MG63 (cell line): ENCODE results near the gene ZBTB4. TPM values are rescaled to one million over a fixed set of nuclear protein-coding genes. Genes with fewer than 3 reads are reported as not detected.

Experiments
- DNase-seq: peaks from one replicate; pipeline ENCODE4 v3.0.0-alpha.2; 2020
- H3K27me3 ChIP-seq: fragments of 250-450 bp; sonication (Bioruptor Pico); 2 replicates; pipeline ENCODE4 v1.5.1; 2020; ENCODE audit warnings: mild to moderate bottlenecking, moderate library complexity
- H3K36me3 ChIP-seq: fragments of 250-450 bp; sonication (Bioruptor Pico); 2 replicates; pipeline ENCODE4 v1.5.1; 2020; ENCODE audit warnings: mild to moderate bottlenecking, moderate library complexity
- H3K4me3 ChIP-seq: fragments of 250-450 bp; sonication (Bioruptor Pico); 2 replicates; pipeline ENCODE4 v1.5.1; 2020; ENCODE audit warnings: mild to moderate bottlenecking, moderate library complexity
- H3K9me3 ChIP-seq: fragments of 250-450 bp; sonication (Bioruptor Pico); 2 replicates; pipeline ENCODE4 v1.5.1; 2020; ENCODE audit warnings: mild to moderate bottlenecking, moderate library complexity
- total RNA-seq: library from RNA; depleted of rRNA; stranded (reverse); fragments of >200 nt; shearing (Covaris generic); gene quantifications from 2 replicates; pipeline ENCODE4 v1.2.3, GENCODE V29; 2014; ENCODE audit warnings: low replicate concordance; rRNA removed

Gene ZBTB4
- total RNA-seq, 1 experiment from 2014 or later, result 6.0 TPM

- Histone ChIP-seq H3K9me3 (no peaks in the 10 kb centered on the region), H3K27me3 (no peaks in the 10 kb centered on the region), H3K36me3 (no peaks in the 10 kb centered on the region)
Observed at GRCh38 chr17:7421186-7421585, 58.2 kb downstream of the ZBTB4 start.

GRCh38 chr17:7419819-7420610 is 59.4 kb downstream of the ZBTB4 start, which contains the start of gene SPEM1:
Gene SPEM1, plus strand, starts transcription at chr17:7420324. Its CDS starts 61 bp downstream, at chr17:7420385.
- Histone ChIP-seq H3K36me3 (no peaks in the 10 kb centered on the region), H3K27me3 (no peaks in the 10 kb centered on the region), H3K9me3 (no peaks in the 10 kb centered on the region), H3K4me3 (no peak within 1 kb of the TSS)
- no peak for DNase-seq

More at GRCh38 chr17:7421186-7421585, 58.2 kb downstream of the ZBTB4 start:
- no peak overlapping the region for H3K4me3 ChIP-seq
- DNase-seq, result no peak

DNA sequence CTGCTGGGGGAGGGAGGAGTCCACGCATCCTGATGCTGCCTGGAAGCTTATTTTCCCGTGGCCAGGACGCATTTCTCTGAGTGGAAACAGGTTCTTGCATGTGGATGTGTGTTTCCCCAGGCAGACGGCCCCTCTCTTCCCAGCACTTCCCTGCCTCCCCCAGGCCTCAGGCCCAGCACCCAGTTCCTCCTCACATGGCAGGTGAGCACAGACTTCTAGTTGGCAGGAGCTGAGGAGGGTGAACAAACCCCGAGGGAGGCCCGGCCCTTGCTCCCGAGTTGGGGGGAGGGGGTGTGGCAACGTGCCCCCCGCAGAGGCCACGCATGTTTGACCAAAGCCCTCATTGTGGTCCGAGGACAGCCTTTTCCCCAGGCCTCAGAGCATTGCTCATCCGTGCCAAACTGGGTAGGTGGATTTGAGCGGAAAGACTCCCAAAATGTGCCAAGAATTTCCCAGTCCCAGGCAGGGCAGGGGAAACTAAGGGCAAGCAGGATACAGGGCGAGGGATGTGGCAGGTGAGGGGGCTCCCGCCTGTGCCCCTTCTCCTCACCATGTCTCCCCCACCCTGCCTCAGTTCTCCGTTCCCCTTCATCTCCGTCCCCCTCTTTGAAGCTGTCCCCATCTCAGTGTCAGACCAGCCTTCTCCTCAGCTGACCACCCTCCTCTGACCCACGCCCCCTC is 60.8 kb downstream of the ZBTB4 start:
- DNase-seq, result no peak
- H3K27me3 ChIP-seq, result no peaks in the 10 kb centered on the region
- H3K9me3 ChIP-seq, result no peaks in the 10 kb centered on the region
- H3K4me3 ChIP-seq, result no peak overlapping the region
- H3K36me3 ChIP-seq, result no peaks in the 10 kb centered on the region

DNA sequence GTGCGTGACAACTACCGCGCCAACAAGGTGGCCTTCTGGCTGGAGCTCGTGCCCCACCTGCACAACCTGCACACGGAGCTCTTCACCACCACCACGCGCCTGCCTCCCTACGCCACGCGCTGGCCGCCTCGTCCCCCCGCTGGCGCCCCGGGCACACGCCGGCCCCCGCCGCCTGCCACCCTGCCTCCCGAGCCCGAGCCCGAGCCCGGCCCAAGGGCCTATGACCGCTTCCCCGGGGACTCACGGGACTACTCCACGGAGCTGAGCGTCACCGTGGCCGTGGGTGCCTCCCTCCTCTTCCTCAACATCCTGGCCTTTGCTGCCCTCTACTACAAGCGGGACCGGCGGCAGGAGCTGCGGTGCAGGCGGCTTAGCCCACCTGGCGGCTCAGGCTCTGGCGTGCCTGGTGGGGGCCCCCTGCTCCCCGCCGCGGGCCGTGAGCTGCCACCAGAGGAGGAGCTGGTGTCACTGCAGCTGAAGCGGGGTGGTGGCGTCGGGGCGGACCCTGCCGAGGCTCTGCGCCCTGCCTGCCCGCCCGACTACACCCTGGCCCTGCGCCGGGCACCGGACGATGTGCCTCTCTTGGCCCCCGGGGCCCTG is 62.3 kb downstream of the ZBTB4 start:
- Histone ChIP-seq H3K27me3 (no peaks in the 10 kb centered on the region), H3K36me3 (no peaks in the 10 kb centered on the region)
- DNase-seq, result no peak

DNA sequence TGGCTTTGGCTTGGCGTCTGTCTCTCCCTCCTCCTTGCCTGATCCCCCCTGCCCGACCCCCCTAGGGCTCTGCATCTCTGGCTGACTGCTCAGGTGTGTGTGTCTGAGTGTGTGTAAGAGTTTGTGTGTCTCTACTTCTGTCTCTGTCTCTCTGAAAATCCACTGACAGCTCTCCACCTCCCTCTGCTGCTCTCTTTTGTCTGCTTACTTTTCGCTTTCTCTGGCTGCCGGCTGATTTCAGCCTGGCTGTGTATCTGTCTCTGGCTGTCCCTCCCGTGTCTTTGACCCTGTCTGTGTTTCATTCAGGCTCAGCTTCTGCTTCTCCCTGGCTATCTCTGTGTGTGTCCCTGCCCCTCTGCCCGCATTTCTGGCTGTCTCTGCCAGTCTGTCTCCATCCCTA is 63.1 kb downstream of the ZBTB4 start:
- no peaks in the 10 kb centered on the region for H3K9me3 ChIP-seq
- H3K27me3 ChIP-seq, result no peaks in the 10 kb centered on the region
- H3K4me3 ChIP-seq, result no peak overlapping the region
- H3K36me3 ChIP-seq, result no peaks in the 10 kb centered on the region
- no peak for DNase-seq

More for the DNA sequence above, 62.3 kb downstream of the ZBTB4 start:
- H3K4me3 ChIP-seq, result no peak overlapping the region
- H3K9me3 ChIP-seq, result no peaks in the 10 kb centered on the region

DNA sequence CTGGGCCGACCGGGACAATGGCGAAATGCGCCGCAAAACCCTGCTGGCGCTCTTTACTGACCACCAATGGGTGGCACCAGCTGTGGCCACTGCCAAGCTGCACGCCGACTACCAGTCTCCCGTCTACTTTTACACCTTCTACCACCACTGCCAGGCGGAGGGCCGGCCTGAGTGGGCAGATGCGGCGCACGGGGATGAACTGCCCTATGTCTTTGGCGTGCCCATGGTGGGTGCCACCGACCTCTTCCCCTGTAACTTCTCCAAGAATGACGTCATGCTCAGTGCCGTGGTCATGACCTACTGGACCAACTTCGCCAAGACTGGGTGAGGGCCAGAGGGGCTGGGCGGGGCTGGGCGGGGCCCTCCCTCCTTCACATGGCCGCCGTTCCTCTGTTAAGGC is 63.6 kb downstream of the ZBTB4 start:
- H3K9me3 ChIP-seq, result no peaks in the 10 kb centered on the region
- DNase-seq, result no peak
- H3K4me3 ChIP-seq, result no peak overlapping the region
- H3K36me3 ChIP-seq, result no peaks in the 10 kb centered on the region
- no peaks in the 10 kb centered on the region for H3K27me3 ChIP-seq

GRCh38 chr17:7414837-7415236 is 64.6 kb downstream of the ZBTB4 start:
- Histone ChIP-seq H3K4me3 (no peak overlapping the region), H3K27me3 (no peaks in the 10 kb centered on the region), H3K36me3 (no peaks in the 10 kb centered on the region), H3K9me3 (no peaks in the 10 kb centered on the region)
- no peak for DNase-seq

DNA sequence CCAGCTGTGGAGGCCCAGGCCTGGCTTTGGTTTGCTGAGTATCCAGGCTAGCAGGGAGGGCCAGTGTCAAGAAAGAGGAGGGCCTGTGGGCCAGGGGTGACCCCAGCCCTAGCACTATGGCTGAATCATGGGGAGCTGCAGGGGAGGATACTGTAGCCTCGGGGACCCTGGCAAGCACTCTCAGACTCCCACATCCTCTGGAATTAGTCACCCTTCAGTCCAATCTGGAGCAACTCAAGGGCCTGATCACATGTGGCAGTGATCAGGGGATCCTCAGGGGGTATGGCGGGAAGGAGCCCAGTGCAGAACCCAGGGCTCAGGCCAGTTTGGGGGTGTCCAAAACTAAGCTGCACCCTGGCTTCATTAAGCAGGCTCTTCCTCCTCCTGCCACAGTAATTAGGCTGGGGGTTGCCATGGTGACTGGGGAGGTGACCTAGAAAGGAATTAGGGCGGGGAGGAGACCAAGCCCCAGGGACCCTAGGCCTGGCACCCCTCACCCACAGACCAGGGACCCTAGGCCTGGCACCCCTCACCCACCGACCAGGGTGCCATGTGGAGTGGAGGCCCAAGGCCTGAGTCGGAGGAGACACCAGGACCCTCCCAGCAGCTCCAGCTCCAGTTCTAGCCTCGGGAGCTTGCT is 66.0 kb downstream of the ZBTB4 start:
- no peak overlapping the region for H3K4me3 ChIP-seq
- H3K27me3 ChIP-seq, result no peaks in the 10 kb centered on the region
- DNase-seq, result peak; percentile 27
- H3K36me3 ChIP-seq, result no peaks in the 10 kb centered on the region; the same call in 1 of the 2 replicates
- no peaks in the 10 kb centered on the region for H3K9me3 ChIP-seq

DNA sequence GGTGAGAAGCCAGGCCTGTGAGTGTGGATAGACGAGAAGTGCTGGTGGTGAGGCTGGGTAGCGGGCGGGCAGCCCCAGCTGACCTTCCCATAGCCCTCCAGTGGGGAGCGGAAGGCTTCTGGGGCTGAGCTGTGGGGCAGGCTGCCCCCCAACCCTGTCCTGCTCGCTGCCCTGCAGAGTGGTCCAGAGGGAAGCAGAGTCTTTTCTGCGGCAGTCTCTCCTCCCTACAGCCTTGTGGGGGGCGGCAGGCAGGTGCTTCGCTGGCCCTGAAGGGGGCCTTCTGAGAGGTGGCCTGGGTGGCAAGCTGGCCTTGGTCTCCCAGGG is 68.0 kb downstream of the ZBTB4 start:
- no peaks in the 10 kb centered on the region for H3K9me3 ChIP-seq
- no peak for DNase-seq
- H3K36me3 ChIP-seq, result no peaks in the 10 kb centered on the region; the same call in 1 of the 2 replicates
- H3K4me3 ChIP-seq, result no peak overlapping the region
- H3K27me3 ChIP-seq, result no peaks in the 10 kb centered on the region

DNA sequence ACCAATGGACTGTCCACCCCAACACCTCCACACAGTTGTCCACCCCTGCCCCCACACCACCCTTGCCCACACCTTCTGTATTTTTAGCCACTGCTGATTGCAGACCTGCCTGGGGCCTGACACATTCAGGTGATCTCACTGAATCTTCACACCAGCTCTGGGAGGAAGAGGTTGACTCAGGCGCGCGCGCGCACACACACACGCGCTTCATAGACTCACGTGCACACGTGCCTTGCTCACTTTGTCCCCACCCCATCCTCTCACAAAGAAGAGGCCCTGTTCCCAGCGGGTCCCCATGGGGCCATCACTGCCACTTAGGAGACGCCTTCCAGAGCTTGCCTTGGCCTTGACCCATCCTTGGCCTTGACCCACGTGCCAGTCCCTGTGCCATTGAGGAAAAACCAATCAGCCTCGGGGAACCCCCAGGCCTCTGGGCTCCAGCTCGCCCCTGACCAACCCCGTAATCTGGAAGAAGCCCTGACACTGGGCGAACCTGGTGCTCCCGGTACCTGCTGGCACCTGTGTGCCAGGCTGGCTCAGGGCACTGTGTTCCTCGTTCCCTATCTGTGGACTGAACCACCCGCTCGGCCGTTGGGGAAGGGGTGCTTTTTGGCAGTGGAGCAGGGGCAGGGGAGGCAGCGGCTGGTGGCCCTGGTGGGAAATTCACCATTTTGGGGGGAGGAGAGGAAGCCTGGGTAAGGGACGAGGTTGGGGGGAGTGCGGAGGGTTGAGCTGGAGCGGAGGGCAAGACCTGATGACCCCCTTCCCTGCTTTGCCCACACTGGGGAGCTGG is 68.6 kb downstream of the ZBTB4 start:
- Histone ChIP-seq H3K36me3 (no peaks in the 10 kb centered on the region; the same call in 1 of the 2 replicates), H3K27me3 (no peaks in the 10 kb centered on the region), H3K4me3 (no peak overlapping the region), H3K9me3 (no peaks in the 10 kb centered on the region)
- no peak for DNase-seq

- no peaks in the 10 kb centered on the region; the same call in 1 of the 2 replicates for H3K36me3 ChIP-seq
- H3K27me3 ChIP-seq, result no peaks in the 10 kb centered on the region
- H3K9me3 ChIP-seq, result no peaks in the 10 kb centered on the region
- H3K4me3 ChIP-seq, result no peak overlapping the region
- DNase-seq, result no peak
Observed at GRCh38 chr17:7409716-7410115, 69.7 kb downstream of the ZBTB4 start.

Other genes starting within 250 kb of the ZBTB4 start
- 11.5 and 26.2 TPM in 2 replicates for gene DVL2, start 245.1 kb downstream of the ZBTB4 start, total RNA-seq
- gene PHF23, start 240.2 kb downstream of the ZBTB4 start, total RNA-seq, result 34.4 and 62.7 TPM in 2 replicates
- 36.7 and 148 TPM in 2 replicates for gene GABARAP, start 237.2 kb downstream of the ZBTB4 start, total RNA-seq
- 7.8 and 24.7 TPM in 2 replicates for gene CTDNEP1, start 227.9 kb downstream of the ZBTB4 start, total RNA-seq
- 24.1 and 36.4 TPM in 2 replicates for gene ELP5, start 227.4 kb downstream of the ZBTB4 start, total RNA-seq
- not detected in 2 replicates for gene CLDN7, start 217.2 kb downstream of the ZBTB4 start, total RNA-seq
- not detected in 2 replicates for gene SLC2A4, start 197.9 kb downstream of the ZBTB4 start, total RNA-seq
- 6.2 and 6.5 TPM in 2 replicates for gene YBX2, start 185.0 kb downstream of the ZBTB4 start, total RNA-seq
- 1,208 and 1,396 TPM in 2 replicates for gene EIF5A, start 172.0 kb downstream of the ZBTB4 start, total RNA-seq
- gene GPS2, start 164.3 kb downstream of the ZBTB4 start, total RNA-seq, result 37.3 and 55.3 TPM in 2 replicates
- gene NEURL4, start 150.3 kb downstream of the ZBTB4 start, total RNA-seq, result 8.5 and 11.7 TPM in 2 replicates
- gene ACAP1, start 143.1 kb downstream of the ZBTB4 start, total RNA-seq, result 0.20 TPM in 1 of 2 replicates, not detected in the other
- gene KCTD11, start 127.5 kb downstream of the ZBTB4 start, total RNA-seq, result 5.0 and 6.5 TPM in 2 replicates
- gene TMEM95, start 124.5 kb downstream of the ZBTB4 start, total RNA-seq, result not detected in 2 replicates
- gene TNK1, start 98.5 kb downstream of the ZBTB4 start, total RNA-seq, result not detected in 2 replicates
- 2.8 and 7.3 TPM in 2 replicates for gene PLSCR3, start 85.1 kb downstream of the ZBTB4 start, total RNA-seq
- 3.6 and 52.0 TPM in 2 replicates for gene TMEM256, start 75.5 kb downstream of the ZBTB4 start, total RNA-seq
- 0.54 and 1.0 TPM in 2 replicates for gene NLGN2, start 71.8 kb downstream of the ZBTB4 start, total RNA-seq
- gene SPEM1, start 59.3 kb downstream of the ZBTB4 start, total RNA-seq, result not detected in 2 replicates
- not detected in 2 replicates for gene SPEM2, start 54.0 kb downstream of the ZBTB4 start, total RNA-seq
- not detected in 2 replicates for gene SPEM3, start 50.8 kb downstream of the ZBTB4 start, total RNA-seq
- 0.33 and 0.76 TPM in 2 replicates for gene TMEM102, start 44.2 kb downstream of the ZBTB4 start, total RNA-seq
- not detected in 2 replicates for gene FGF11, start 40.1 kb downstream of the ZBTB4 start, total RNA-seq
- 0.20 and 6.2 TPM in 2 replicates for gene CHRNB1, start 34.6 kb downstream of the ZBTB4 start, total RNA-seq
- gene SLC35G6, start 1.8 kb upstream of the ZBTB4 start, total RNA-seq, result not detected in 2 replicates
- gene POLR2A, start 4.7 kb upstream of the ZBTB4 start, total RNA-seq, result 11.5 and 16.2 TPM in 2 replicates
- gene TNFSF12, start 69.4 kb upstream of the ZBTB4 start, total RNA-seq, result 0.33 TPM in 1 of 2 replicates, not detected in the other
- 1.7 TPM in 1 of 2 replicates, not detected in the other for gene TNFSF13, start 79.1 kb upstream of the ZBTB4 start, total RNA-seq
- gene SENP3, start 82.3 kb upstream of the ZBTB4 start, total RNA-seq, result 85.6 and 106 TPM in 2 replicates
- 12.6 and 17.3 TPM in 2 replicates for gene CD68, start 100.0 kb upstream of the ZBTB4 start, total RNA-seq
- gene MPDU1, start 104.2 kb upstream of the ZBTB4 start, total RNA-seq, result 96.0 and 121 TPM in 2 replicates
- gene SOX15, start 110.5 kb upstream of the ZBTB4 start, total RNA-seq, result 0.23 TPM in 1 of 2 replicates, not detected in the other
- gene FXR2, start 135.3 kb upstream of the ZBTB4 start, total RNA-seq, result 26.8 and 49.5 TPM in 2 replicates
- 16.0 and 20.1 TPM in 2 replicates for gene SAT2, start 148.2 kb upstream of the ZBTB4 start, total RNA-seq
- gene SHBG, start 150.5 kb upstream of the ZBTB4 start, total RNA-seq, result not detected in 2 replicates
- gene ATP1B2, start 171.3 kb upstream of the ZBTB4 start, total RNA-seq, result not detected in 2 replicates
- 2.8 and 12.2 TPM in 2 replicates for gene TP53, start 207.9 kb upstream of the ZBTB4 start, total RNA-seq
- gene WRAP53, start 208.8 kb upstream of the ZBTB4 start, total RNA-seq, result 13.4 and 25.9 TPM in 2 replicates
- 0.53 TPM in 1 of 2 replicates, not detected in the other for gene EFNB3, start 225.6 kb upstream of the ZBTB4 start, total RNA-seq
- not detected in 2 replicates for gene DNAH2, start 238.1 kb upstream of the ZBTB4 start, total RNA-seq